ENCODE measurements around the gene KCNRG.

DNA sequence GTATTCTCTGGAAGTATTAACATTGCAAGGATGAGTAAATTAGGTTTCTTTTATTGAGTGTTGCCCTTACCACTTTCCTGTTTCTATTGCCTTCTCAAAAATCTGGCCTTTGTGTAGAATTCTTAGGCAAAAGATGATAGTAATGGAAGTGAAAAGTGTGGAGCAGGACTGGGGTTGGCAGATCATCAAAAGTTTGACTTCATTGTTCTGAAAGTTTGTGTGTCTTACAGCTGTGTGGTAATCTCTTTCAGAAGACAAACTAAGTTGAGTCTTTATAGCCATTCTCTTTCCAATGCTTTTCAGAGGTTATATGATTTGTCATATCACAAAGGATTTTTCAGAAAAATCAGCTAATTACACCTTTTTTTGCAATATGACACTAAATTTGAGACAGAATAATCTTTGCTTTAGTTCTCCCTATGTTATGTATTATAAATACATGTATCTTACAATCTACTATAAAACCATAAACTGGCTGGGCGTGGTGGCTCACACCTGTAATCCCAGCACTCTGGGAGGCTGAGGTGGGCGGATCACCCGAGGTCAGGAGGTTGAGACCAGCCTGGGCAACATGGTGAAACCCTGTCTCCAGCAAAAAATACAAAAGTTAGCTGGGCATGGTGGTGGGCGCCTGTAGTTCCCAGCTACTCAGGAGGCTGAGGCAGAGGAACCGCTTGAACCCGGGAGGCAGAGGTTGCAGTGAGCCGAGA is 8.7 kb upstream of the KCNRG start:
- TF ChIP-seq, protein P1, sequence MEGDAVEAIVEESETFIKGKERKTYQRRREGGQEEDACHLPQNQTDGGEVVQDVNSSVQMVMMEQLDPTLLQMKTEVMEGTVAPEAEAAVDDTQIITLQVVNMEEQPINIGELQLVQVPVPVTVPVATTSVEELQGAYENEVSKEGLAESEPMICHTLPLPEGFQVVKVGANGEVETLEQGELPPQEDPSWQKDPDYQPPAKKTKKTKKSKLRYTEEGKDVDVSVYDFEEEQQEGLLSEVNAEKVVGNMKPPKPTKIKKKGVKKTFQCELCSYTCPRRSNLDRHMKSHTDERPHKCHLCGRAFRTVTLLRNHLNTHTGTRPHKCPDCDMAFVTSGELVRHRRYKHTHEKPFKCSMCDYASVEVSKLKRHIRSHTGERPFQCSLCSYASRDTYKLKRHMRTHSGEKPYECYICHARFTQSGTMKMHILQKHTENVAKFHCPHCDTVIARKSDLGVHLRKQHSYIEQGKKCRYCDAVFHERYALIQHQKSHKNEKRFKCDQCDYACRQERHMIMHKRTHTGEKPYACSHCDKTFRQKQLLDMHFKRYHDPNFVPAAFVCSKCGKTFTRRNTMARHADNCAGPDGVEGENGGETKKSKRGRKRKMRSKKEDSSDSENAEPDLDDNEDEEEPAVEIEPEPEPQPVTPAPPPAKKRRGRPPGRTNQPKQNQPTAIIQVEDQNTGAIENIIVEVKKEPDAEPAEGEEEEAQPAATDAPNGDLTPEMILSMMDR (IDR thresholded peaks at IDR 0.05): no peak
- TF ChIP-seq POLR2A (IDR thresholded peaks at IDR 0.05): no peak
- no peak for TF ChIP-seq POLR2AphosphoS5 (IDR thresholded peaks at IDR 0.05)

Data from breast epithelium (tissue), 3 donors.